BE2C (cell line): Measurements from ENCODE around the gene AIFM1.

ENCODE experiments used
- DNase-seq: peaks from one replicate; pipeline ENCODE4 v3.0.0-alpha.2; 2020
- H3K27me3 ChIP-seq: fragments of 250-450 bp; sonication (Bioruptor Pico); 2 replicates; pipeline ENCODE4 v1.5.1; 2020; ENCODE audit warnings: mild to moderate bottlenecking
- H3K36me3 ChIP-seq: fragments of 250-450 bp; sonication (Bioruptor Pico); 2 replicates; pipeline ENCODE4 v1.5.1; 2020; ENCODE audit warnings: mild to moderate bottlenecking
- H3K4me1 ChIP-seq: fragments of 250-450 bp; sonication (Bioruptor Pico); 2 replicates; pipeline ENCODE4 v1.5.1; 2020
- H3K4me3 ChIP-seq: 2 replicates; pipeline ENCODE4 v1.5.1; 2011; ENCODE audit warnings: low read depth, low read length
- H3K9me3 ChIP-seq: fragments of 250-450 bp; sonication (Bioruptor Pico); 2 replicates; pipeline ENCODE4 v1.5.1; 2020
- CTCF ChIP-seq: IDR thresholded peaks from 2 replicates; pipeline ENCODE4 v1.5.1; 2012; ENCODE audit warnings: mild to moderate bottlenecking, low read depth, low read length

Gene AIFM1

DNA sequence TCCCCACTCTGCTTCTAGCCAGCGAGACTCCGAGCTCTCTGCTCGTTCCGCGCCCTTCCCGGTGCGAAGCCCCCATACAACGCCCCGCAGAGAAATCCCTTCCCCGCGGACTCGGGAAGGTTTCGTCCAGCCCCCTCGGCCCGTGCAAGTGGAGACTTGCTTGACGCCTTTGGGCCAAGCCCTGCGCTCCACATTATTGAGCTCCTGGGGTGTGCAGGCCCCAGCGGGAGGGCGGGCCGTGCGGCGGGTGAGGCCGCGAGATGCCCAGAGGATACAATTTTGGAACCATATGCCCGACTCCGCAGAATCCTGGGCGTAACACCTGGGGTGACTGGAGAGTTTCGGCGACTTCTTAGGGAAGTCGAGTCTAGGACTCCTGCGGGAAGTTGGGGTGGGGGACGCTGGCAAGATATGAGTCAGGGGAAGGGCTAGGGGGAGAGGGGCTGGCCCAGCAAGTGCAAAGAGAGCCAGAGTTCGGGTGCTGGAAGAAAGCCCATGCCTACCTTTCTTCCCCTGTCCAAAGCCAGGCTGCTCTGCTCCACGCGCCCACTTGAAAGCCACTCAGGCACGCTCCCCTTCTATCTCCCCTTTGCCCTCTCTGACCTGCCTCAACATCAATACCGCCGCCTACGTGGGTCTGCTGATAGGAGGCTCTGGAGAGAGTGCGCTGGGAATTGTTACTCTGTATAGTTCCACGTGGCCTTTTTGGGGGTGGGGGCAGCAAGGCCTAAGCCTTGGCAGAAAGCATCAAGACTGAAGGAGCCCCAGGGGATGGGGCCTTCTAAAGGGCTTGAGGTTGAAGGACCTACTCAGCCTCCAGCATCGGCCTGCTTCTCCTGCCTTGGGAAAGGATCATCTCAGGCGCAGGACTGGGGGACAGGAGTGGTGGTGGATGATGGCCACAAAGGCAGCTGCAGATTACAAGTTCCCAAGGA, 54.2 kb downstream of the AIFM1 start:
- no peaks in the 10 kb centered on the region for H3K4me1 ChIP-seq
- H3K9me3 ChIP-seq, result no peaks in the 10 kb centered on the region
- 0 out of 2 replicates have a peak, but pooled peaks cover 3% of the 10 kb centered on the region for H3K27me3 ChIP-seq
- no peak overlapping the region for H3K4me3 ChIP-seq
- H3K36me3 ChIP-seq, result no peaks in the 10 kb centered on the region
- DNase-seq, result no peak
- no peak for TF ChIP-seq CTCF

DNA sequence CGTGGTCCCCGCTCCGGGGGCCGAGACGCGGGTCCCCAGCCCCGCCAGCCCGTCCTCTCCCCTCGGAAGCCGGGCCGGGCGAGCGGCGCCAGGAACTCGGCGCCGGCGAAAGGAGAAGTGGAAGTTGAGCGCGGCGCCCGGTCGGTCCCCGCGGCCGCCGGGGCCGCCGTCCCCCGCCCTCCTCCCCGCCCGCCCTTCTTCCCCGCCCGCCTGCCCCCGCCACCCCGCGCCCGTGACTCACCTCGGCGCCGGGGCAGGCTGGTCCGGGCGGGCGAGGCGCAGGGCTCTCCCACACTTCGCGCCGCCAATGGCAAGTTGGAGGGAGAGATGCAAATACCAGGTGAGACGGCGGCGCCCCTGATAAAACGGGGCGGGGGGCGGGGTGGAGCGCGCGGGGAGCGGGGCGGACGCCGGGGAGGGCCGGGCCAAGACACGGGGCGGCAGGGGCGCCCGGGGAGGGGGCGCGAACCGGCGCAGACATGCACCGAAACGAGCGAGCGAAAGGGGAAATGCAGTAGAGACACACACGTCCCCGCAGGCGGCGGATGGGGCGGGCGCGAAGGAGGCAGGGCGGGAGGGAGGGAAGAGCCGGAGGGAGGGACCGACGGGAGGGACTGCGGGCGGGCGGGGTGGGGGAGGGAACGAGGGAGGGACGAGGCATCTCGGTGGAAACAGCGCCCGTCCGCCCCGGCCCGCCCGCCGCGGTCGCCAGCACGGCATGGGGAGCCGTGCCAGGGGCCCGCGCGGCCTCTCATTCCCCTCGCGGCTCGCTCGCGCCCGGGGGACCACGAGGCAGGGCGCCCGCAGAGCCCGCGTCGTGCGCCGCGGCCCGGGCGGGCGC, 55.0 kb downstream of the AIFM1 start, which contains the start of gene ELF4:
TSS of gene ELF4 (minus strand) at position 119 of the 841 bp plus-strand sequence. CDS start 29,167 bp downstream, outside the sequence.
- no peak for TF ChIP-seq CTCF
- no peaks in the 10 kb centered on the region for H3K36me3 ChIP-seq
- 0 out of 2 replicates have a peak, but pooled peaks cover 3% of the 10 kb centered on the region for H3K27me3 ChIP-seq
- H3K4me1 ChIP-seq, result no peaks in the 10 kb centered on the region
- H3K4me3 ChIP-seq, result peak within 1 kb of the TSS; percentile 32
- no peaks in the 10 kb centered on the region for H3K9me3 ChIP-seq
- DNase-seq, result peak; percentile 21

DNA sequence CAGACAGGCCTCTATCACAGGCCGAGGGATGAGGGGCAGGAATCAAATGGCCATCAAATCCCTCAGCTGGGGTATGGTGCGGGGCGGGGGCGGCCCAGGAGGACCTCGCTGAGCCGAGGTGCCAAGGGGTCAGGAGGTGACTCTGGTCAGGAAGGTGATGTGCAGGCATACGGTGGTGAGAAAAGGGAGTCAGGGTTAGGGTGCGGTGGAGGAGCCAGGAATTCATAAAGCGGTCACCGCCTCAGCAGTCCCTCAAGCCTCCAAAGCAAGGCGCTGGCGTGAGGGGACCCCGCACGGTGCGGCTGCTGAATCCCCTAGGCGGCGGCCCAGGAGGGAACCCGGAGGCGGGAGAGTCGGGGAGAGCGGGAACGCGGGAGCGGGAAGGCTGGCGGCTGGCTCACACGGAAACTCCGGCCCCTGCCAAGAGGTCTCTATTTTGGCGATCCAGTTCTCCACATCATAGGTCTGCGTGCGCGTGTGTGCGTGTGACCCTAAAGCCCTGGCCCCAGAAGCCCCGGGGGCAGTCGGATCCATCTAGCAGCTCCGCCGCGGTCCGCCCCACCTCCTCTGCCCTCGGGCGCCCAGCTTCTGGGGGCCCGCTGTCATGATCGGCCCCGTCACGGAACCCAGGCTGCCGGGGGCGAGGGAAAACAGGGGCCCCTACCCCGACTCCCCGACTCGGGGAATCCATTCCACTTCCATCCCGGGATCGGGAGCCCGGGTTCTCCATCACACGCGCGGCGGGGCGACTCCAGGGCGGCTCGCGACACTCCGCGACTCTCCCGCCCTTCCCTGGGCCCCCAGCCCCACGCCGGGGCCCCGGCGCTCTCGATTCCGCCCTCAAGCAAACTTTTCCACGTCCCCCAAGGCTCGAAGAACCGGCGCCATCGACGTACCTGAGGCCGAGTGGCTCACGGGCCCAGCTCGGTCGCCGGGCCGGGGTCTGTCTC, 55.9 kb downstream of the AIFM1 start:
- H3K9me3 ChIP-seq, result no peaks in the 10 kb centered on the region
- H3K27me3 ChIP-seq, result 0 out of 2 replicates have a peak, but pooled peaks cover 3% of the 10 kb centered on the region
- peak overlapping the region; percentile 32 for H3K4me3 ChIP-seq
- no peaks in the 10 kb centered on the region for H3K36me3 ChIP-seq
- H3K4me1 ChIP-seq, result no peaks in the 10 kb centered on the region
- no peak for DNase-seq
- no peak for TF ChIP-seq CTCF

- TF ChIP-seq CTCF, result no peak
- H3K4me1 ChIP-seq, result no peaks in the 10 kb centered on the region
- no peak overlapping the region for H3K4me3 ChIP-seq
- DNase-seq, result no peak
- H3K9me3 ChIP-seq, result no peaks in the 10 kb centered on the region
- 0 out of 2 replicates have a peak, but pooled peaks cover 3% of the 10 kb centered on the region for H3K27me3 ChIP-seq
- H3K36me3 ChIP-seq, result no peaks in the 10 kb centered on the region
Observed at GRCh38 chrX:130108647-130109428, 56.8 kb downstream of the AIFM1 start.

DNA sequence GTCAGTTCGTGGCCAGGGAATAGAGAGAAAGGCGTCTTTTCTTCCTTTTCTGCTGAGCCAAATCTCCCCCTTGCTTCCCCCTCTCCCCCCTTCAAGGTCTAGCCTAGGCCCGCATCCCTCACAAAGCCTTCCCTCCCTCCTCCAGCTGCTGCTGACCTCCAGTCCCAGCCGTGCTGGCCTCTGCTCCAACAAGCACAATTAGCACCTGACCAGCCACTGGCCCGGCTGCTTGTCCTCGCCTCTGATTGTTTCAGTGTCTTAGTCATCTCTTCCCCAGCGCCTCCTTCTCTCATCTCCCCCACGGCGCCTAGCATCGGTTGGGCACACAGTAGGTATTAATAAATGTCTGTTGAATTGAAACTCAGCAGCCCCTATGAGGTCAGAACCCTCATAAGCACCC, 59.6 kb downstream of the AIFM1 start:
- Histone ChIP-seq H3K36me3 (no peaks in the 10 kb centered on the region), H3K9me3 (no peaks in the 10 kb centered on the region), H3K27me3 (0 out of 2 replicates have a peak, but pooled peaks cover 3% of the 10 kb centered on the region), H3K4me1 (no peaks in the 10 kb centered on the region), H3K4me3 (no peak overlapping the region)
- no peak for DNase-seq
- no peak for TF ChIP-seq CTCF
